GM12891 (cell line): ENCODE measurements around the gene TXNL1.

Experiments
- POLR2A ChIP-seq: IDR thresholded peaks from 2 replicates; pipeline ENCODE4 v1.6.1; 2011; ENCODE audit warnings: low read depth, low read length, control low read depth
- POLR2AphosphoS5 ChIP-seq: IDR thresholded peaks from 2 replicates; pipeline ENCODE4 v1.6.1; 2011; ENCODE audit warnings: low read depth, low read length, control low read depth
- POU2F2 ChIP-seq: IDR thresholded peaks from 2 replicates; pipeline ENCODE4 v1.6.1; 2011; ENCODE audit warnings: low read depth, mild to moderate bottlenecking, control low read depth, low read length, moderate library complexity
- SPI1 ChIP-seq: IDR thresholded peaks from 2 replicates; pipeline ENCODE4 v1.6.1; 2011; ENCODE audit warnings: low read depth, low read length, control low read depth
- TAF1 ChIP-seq: IDR thresholded peaks from 2 replicates; pipeline ENCODE4 v1.6.1; 2011; ENCODE audit warnings: low read depth, low read length, control low read depth

- no peak for TF ChIP-seq POLR2AphosphoS5
- TF ChIP-seq POLR2A: no peak
- no peak for TF ChIP-seq TAF1
- TF ChIP-seq POU2F2: no peak
- TF ChIP-seq SPI1: no peak
Measured at GRCh38 chr18:56575819-56576663, 62.4 kb downstream of the TXNL1 start.
